ENCODE results near the gene TTYH1. TPM values are rescaled to one million over a fixed set of nuclear protein-coding genes. Genes with fewer than 3 reads are reported as not detected.

The TTYH1 gene
- total and polyA plus RNA-seq, 9 of the 15 experiments (the other 6 are each of a cell fraction or from before 2014, with no cell fraction given) = 0.08 TPM; not detected in 8

- Histone ChIP-seq H3K4me2 (ENCODE audit: insufficient read depth, low read length) (peak within 1 kb of the TSS; percentile 88), H3K27me3 (ENCODE audit: control insufficient read depth in 2 of 2, insufficient read depth in 2 of 2, low read length in 2 of 2) (no peaks in the 10 kb centered on the region), H4K20me1 (replicated peaks; ENCODE audit: control insufficient read depth, insufficient read depth, low read length) (peaks cover 23% of the 10 kb centered on the region), H2AFZ (ENCODE audit: low read depth, low read length) (peak within 1 kb of the TSS; percentile 98), H3K36me3 (ENCODE audit: control insufficient read depth, insufficient read depth, low read length) (peaks cover 61% of the 10 kb centered on the region), H3K9me1 (ENCODE audit: control insufficient read depth, insufficient read depth, low read length) (peaks cover 10% of the 10 kb centered on the region), H3K9me3 (replicated peaks; ENCODE audit: control insufficient read depth, insufficient read depth, low read depth, low read length) (no peaks in the 10 kb centered on the region), H3K4me1 (replicated peaks in 1 of 2; ENCODE audit: control insufficient read depth in 2 of 2, insufficient read depth in 2 of 2, low read length in 2 of 2) (peaks cover 19 to 34% of the 10 kb centered on the region in 2 experiments; a peak in 4 of 5 replicates), H3K9ac (ENCODE audit: insufficient read depth in 1 of 2, low read depth in 2 of 2, low read length in 2 of 2) (peak within 1 kb of the TSS; percentile 93 to 100), H3K4me3 (peak within 1 kb of the TSS; percentile 72), H3K27ac (ENCODE audit: extremely low read depth, low read depth, low read length) (peak within 1 kb of the TSS; percentile 97), H3K79me2 (ENCODE audit: control insufficient read depth, insufficient read depth, low read length) (peaks cover 78% of the 10 kb centered on the region)
- DNase-seq (ENCODE audit: extremely low read depth in 1 of 4, low spot score in 3 of 4) (peak; percentile 94 to 98 (median 96)), ATAC-seq (peak; percentile 92), FAIRE-seq (peak; percentile 97)
- no TSS peak for BruUV-seq (replicated peaks)
- in situ Hi-C loops (cut with MboI) = no loop called here
- CTCF ChIA-PET (ENCODE audit: low intra/inter-chr PET ratio) = no interaction called here
- WGBS (ENCODE audit: insufficient coverage, low coverage, missing lambda C conversion rate) = 0% methylated on average over 91 of the region's 96 CpGs
- intact Hi-C loops (cut with micrococcal nuclease) = loop anchor here (1.0 kb wide), 1 partner anchor 14 kb away; the partner anchor contains the start of gene LENG9
- POLR2A ChIA-PET = interaction anchor here (0.6 to 3.3 kb wide), 13 partner anchors 8 to 297 kb away, joined by 3 to 16 read pairs (median 6); partner anchors contain the start of gene LENG9
- TF ChIP-seq PML (IDR thresholded peaks at IDR 0.05; ENCODE audit: low read length) = peak; percentile 80; the same call in 1 of the 2 replicates
- no peak for TF ChIP-seq MITF (IDR thresholded peaks at IDR 0.05)
- peak; percentile 98 for TF ChIP-seq POLR2A (conservative IDR thresholded peaks at IDR 0.05)
- no peak for TF ChIP-seq ZNF143 (CRISPR knock-in tag; IDR thresholded peaks at IDR 0.05)
- no peak for TF ChIP-seq ZNF311 (CRISPR knock-in tag; IDR thresholded peaks at IDR 0.05)
- TF ChIP-seq MED1 (CRISPR knock-in tag; IDR thresholded peaks at IDR 0.05; ENCODE audit: borderline replicate concordance) = no peak
- no peak for TF ChIP-seq SAFB2 (IDR thresholded peaks at IDR 0.05; ENCODE audit: borderline replicate concordance, low read depth, low read length, severe bottlenecking)
- no peak for TF ChIP-seq ZNF655 (CRISPR knock-in tag; IDR thresholded peaks at IDR 0.05)
- no peak for TF ChIP-seq BRCA1 (IDR thresholded peaks at IDR 0.05)
- no peak for TF ChIP-seq BRCA1 (CRISPR knock-in tag; IDR thresholded peaks at IDR 0.05)
- TF ChIP-seq ZC3H11A (IDR thresholded peaks at IDR 0.05; ENCODE audit: low read depth, low read length) = no peak
- peak; percentile 95 for TF ChIP-seq CREB1 (IDR thresholded peaks at IDR 0.05)
- peak; percentile 96 for TF ChIP-seq CREB1 (CRISPR knock-in tag; IDR thresholded peaks at IDR 0.05)
- TF ChIP-seq E2F4 (CRISPR knock-in tag; IDR thresholded peaks at IDR 0.05; ENCODE audit: low read depth) = no peak
- peak; percentile 33; the same call in 1 of the 2 replicates for TF ChIP-seq CGGBP1 (CRISPR knock-in tag; IDR thresholded peaks at IDR 0.05)
- TF ChIP-seq USF1 (CRISPR knock-in tag; IDR thresholded peaks at IDR 0.05) = peak; percentile 79
These were observed 33.8 kb downstream of the TTYH1 start, which contains the start of gene LENG8 for GRCh38 chr19:54448774-54449700. Gene LENG8 (plus strand): TSS chr19:54449199. CDS start chr19:54451345, 2,146 bp downstream.

Data from K562 (cell line).